GM10248 (cell line): ENCODE measurements around the gene NAV3.

Experiments
- CTCF ChIA-PET: fragments of 300-600 bp; sonication (Branson Sonifier 250); formaldehyde crosslinking; extraction: SDS; loops from one replicate; lab custom pipeline; 2021; ENCODE audit warnings: antibody characterized with exemption; lab: Yijun Ruan, JAX
- POLR2A ChIA-PET: fragments of 350-650 bp; sonication (Branson Sonifier 250); formaldehyde crosslinking; extraction: SDS; loops from one replicate; lab custom pipeline; 2020; ENCODE audit warnings: antibody characterized with exemption; lab: Yijun Ruan, JAX
- DNase-seq: peaks from one replicate; pipeline ENCODE4 v3.0.0; 2012; ENCODE audit errors: extremely low spot score
- TF ChIP-seq, protein P1 (sequence below): IDR thresholded peaks from 2 replicates; pipeline ENCODE4 v1.5.1; 2012; ENCODE audit warnings: mild to moderate bottlenecking, low read depth; ENCODE audit errors: extremely low read depth, missing control alignments, control extremely low read depth

NAV3 gene

DNA sequence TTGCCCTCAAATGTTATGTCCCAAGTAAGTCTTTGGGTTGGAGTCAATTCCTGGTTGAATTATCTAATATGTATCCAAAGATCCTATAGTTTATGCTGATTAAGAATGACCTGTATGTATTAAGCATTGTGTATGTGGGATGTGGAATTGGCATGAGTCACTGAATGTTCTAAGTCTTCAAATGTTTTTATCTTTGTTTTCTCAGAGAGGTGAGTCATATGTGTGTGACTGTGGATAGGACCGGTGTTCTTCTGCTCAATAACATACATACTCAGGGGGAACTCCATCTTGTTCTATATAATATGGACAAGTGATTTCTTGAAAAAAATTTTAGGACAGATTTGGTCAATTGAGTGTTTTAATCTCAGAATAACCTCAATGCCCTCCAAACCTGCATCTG is 57.9 kb downstream of the NAV3 start:
- TF ChIP-seq, protein P1, sequence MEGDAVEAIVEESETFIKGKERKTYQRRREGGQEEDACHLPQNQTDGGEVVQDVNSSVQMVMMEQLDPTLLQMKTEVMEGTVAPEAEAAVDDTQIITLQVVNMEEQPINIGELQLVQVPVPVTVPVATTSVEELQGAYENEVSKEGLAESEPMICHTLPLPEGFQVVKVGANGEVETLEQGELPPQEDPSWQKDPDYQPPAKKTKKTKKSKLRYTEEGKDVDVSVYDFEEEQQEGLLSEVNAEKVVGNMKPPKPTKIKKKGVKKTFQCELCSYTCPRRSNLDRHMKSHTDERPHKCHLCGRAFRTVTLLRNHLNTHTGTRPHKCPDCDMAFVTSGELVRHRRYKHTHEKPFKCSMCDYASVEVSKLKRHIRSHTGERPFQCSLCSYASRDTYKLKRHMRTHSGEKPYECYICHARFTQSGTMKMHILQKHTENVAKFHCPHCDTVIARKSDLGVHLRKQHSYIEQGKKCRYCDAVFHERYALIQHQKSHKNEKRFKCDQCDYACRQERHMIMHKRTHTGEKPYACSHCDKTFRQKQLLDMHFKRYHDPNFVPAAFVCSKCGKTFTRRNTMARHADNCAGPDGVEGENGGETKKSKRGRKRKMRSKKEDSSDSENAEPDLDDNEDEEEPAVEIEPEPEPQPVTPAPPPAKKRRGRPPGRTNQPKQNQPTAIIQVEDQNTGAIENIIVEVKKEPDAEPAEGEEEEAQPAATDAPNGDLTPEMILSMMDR = no peak
- CTCF ChIA-PET = no interaction called here
- POLR2A ChIA-PET = no interaction called here
- no peak for DNase-seq

DNA sequence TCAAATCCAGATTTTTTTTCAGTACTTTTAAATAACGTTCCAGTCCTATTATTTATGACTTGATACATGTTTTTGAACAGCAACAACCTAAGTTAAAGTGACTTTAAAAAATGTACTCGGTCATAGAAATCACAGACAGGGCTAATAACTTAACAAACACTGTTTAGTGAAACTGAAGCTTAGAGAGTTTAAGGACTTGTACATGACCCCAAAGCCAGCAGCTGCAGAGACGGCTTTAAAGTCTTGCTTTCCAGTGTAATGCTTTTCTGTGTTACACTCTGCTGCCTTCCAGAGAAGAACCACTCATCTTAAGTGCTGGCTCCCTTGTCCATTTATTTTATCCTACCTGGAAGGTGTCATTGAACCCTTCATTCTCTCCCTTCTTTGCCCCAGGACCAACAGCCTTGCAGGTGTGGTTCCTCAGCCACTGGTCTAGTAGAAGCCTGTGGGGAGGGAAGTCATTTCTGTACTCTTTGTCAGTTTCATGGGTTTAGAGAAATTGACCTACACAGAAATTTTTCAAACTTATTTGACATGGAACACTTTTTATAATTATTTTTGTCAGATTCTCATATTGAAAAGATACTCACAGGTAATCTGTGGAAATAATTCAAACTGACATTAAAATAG is 60.9 kb downstream of the NAV3 start:
- POLR2A ChIA-PET = no interaction called here
- DNase-seq = no peak
- CTCF ChIA-PET = no interaction called here
- TF ChIP-seq, protein P1 = no peak

DNA sequence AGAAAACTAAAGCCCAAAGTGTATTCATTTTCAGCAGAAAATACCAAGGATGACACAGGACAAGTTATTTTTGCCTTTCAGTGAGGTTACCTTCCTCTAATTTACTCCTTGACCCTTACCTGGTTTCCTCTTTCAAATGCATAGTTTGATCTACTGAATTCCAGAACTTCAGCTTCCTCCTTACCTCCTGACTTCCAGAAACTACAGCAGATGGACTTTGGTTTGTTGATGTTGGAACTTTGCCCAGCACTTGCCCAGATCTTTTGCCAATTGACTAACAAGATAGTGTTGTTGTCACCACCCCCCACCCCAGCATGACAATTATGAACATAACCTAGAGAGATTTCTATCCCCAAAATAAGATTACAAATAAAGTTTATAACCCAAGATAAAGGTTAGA is 63.2 kb downstream of the NAV3 start:
- TF ChIP-seq, protein P1 = no peak
- no peak for DNase-seq
- ChIA-PET CTCF (no interaction called here), POLR2A (no interaction called here)

DNA sequence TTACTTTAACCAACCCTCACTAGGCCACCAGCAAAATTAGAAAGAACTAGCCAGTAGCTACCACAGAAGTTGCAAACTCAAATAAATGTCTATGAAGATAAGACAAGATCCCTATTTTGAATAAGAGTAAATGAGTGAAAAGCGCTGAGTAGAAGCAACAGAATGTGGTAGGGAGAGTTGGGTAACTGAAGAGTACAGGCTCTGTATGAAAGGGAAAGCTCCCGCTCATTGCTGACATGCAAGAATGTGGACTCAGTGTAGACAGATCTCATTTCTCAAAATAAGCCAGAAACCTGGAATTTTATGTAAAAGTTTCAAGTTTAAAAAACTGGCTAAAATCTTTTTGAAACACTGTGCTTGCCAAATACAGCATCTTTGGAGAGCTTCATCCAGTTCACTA is 63.9 kb downstream of the NAV3 start:
- POLR2A ChIA-PET = no interaction called here
- DNase-seq = no peak
- CTCF ChIA-PET = interaction anchor here (1.0 kb wide), 1 partner anchor 165 kb away, joined by 3 read pairs; no protein-coding TSS in a partner anchor
- TF ChIP-seq, protein P1 = no peak

DNA sequence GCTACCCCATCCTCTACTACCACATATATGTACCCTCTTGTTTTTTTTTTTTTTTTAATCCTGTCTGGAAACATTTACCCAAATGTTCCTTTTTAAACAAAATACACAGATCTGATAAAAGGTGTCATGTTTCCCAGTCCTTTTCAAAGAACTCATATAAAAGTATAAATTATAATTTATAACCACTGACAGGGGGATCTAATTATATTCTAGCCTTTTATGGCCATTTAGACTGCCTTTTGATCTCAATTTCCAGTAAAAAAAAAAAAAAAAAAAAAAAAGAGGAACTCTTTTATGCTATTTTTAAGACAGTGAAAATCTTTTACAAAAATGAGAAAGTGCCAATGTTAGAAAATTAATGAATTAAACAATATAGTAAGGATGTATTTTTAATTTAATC is 65.0 kb downstream of the NAV3 start:
- TF ChIP-seq, protein P1 = no peak
- ChIA-PET POLR2A (no interaction called here), CTCF (no interaction called here)
- DNase-seq = no peak

DNA sequence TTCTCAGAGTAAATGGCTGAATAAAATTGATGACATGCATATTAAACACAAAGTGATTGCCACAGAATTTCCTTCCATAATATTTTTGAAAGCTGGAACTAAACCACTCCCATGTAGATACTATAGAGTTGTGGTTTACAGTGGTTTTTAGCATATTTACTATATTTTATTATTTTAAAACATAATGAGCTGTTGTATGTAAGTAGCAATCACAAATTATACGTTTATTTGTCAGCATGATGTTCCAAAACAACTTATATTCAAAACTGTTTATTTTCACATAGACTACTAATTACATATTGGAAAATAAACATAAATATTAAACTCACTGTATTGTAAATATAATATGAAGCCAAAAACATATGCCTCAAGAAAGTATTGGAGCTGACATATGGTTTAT is 77.2 kb downstream of the NAV3 start:
- no peak for DNase-seq
- POLR2A ChIA-PET = no interaction called here
- CTCF ChIA-PET = interaction anchor here (1.5 to 4.6 kb wide), 2 partner anchors 17 to 36 kb away, joined by 3 to 28 read pairs; no protein-coding TSS in a partner anchor
- TF ChIP-seq, protein P1 = no peak
